OCI-LY7 (cell line): Measurements from ENCODE around the gene THAP4.

ENCODE experiments used
- CTCF ChIP-seq: fragments of 200-600 bp; sonication (generic); conservative IDR thresholded peaks from 2 replicates; pipeline ENCODE4 v1.5.1; 2014; ENCODE audit warnings: mild to moderate bottlenecking, antibody characterized with exemption, low read length, moderate library complexity, mixed read lengths
- EZH2phosphoT487 ChIP-seq: fragments of 200-600 bp; sonication (generic); IDR thresholded peaks from 2 replicates; pipeline ENCODE4 v1.6.1; 2018; ENCODE audit warnings: low read depth, borderline replicate concordance, mild to moderate bottlenecking, mixed run types, antibody characterized with exemption, low read length, moderate library complexity, mixed read lengths

GRCh38 chr2:241555711-241556110 lies 81.2 kb downstream of the THAP4 start:
- TF ChIP-seq CTCF (no peak), EZH2phosphoT487 (no peak)
